RKO (cell line): ENCODE measurements around the gene ACKR1.

Experiments
- DNase-seq: peaks from one replicate; pipeline ENCODE4 v3.0.0-alpha.2; 2016; ENCODE audit warnings: low spot score

Gene ACKR1

GRCh38 chr1:159204161-159205141 is at the start of gene ACKR1:
TSS of gene ACKR1 (plus strand) at chr1:159204875. CDS start at chr1:159204960, 85 bp downstream.
- no peak for DNase-seq

GRCh38 chr1:159161001-159161718 is 43.5 kb upstream of the ACKR1 start:
- peak; percentile 84 for DNase-seq

- DNase-seq: no peak
These were observed 43.0 kb upstream of the ACKR1 start for GRCh38 chr1:159161719-159162026.

GRCh38 chr1:159162516-159163265 is 42.0 kb upstream of the ACKR1 start:
- no peak for DNase-seq

GRCh38 chr1:159163614-159164228 is 41.0 kb upstream of the ACKR1 start:
- no peak for DNase-seq

GRCh38 chr1:159168043-159168442 is 36.6 kb upstream of the ACKR1 start:
- no peak for DNase-seq

- no peak for DNase-seq
These were observed 34.0 kb upstream of the ACKR1 start for GRCh38 chr1:159170639-159171038.

GRCh38 chr1:159171254-159171687 is 33.4 kb upstream of the ACKR1 start, which contains the start of gene CADM3:
TSS of gene CADM3 (plus strand) at chr1:159171615. CDS start at chr1:159171766, 151 bp downstream.
- DNase-seq: no peak

- no peak for DNase-seq
These were observed 32.8 kb upstream of the ACKR1 start for GRCh38 chr1:159171688-159172501.

- DNase-seq: no peak
These were observed 31.9 kb upstream of the ACKR1 start for GRCh38 chr1:159172614-159173291.

GRCh38 chr1:159173320-159173719 is 31.4 kb upstream of the ACKR1 start:
- no peak for DNase-seq

GRCh38 chr1:159175571-159175970 is 29.1 kb upstream of the ACKR1 start:
- DNase-seq: no peak

GRCh38 chr1:159177272-159177907 is 27.3 kb upstream of the ACKR1 start:
- peak; percentile 84 for DNase-seq

GRCh38 chr1:159179906-159180305 is 24.8 kb upstream of the ACKR1 start:
- DNase-seq: no peak

- no peak for DNase-seq
These were observed 24.2 kb upstream of the ACKR1 start for GRCh38 chr1:159180516-159180915.

GRCh38 chr1:159181328-159182024 is 23.2 kb upstream of the ACKR1 start:
- DNase-seq: no peak

- DNase-seq: peak; percentile 2
These were observed 20.5 kb upstream of the ACKR1 start for GRCh38 chr1:159184201-159184600.

GRCh38 chr1:159185121-159185520 is 19.6 kb upstream of the ACKR1 start:
- DNase-seq: no peak

- DNase-seq: no peak
These were observed 17.6 kb upstream of the ACKR1 start for GRCh38 chr1:159187033-159187432.
